ENCODE results near the gene MBD3L1.

The MBD3L1 gene

GRCh38 chr19:8832132-8833021 lies at the start of gene MBD3L1, which contains the start of gene ZNF558:
TSS of gene MBD3L1 (plus strand) at chr19:8832377. CDS start at chr19:8842679, 10,302 bp downstream.
TSS of gene ZNF558 (minus strand) at chr19:8832304. CDS start at chr19:8822659, 9,645 bp downstream.
- DNase-seq = peak; percentile 99

DNA sequence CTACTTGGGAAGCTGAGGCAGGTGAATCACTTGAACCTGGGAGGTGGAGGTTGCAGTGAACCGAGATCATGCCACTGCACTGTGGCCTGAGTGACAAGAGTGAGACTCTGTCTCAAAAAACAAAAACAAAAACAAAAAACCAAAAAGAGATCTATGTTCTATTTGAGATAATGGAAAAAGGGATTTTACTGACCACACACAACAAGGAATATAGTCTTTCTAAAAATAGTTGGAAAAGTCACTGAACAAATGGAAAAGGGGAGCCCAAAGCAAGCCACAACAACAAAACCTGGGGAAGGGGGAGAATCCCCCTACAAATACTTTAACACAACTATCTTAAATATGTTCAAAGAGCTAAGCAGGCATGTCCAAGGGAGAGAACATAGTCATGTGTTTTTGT lies 37.4 kb upstream of the MBD3L1 start:
- no peak for DNase-seq

DNA sequence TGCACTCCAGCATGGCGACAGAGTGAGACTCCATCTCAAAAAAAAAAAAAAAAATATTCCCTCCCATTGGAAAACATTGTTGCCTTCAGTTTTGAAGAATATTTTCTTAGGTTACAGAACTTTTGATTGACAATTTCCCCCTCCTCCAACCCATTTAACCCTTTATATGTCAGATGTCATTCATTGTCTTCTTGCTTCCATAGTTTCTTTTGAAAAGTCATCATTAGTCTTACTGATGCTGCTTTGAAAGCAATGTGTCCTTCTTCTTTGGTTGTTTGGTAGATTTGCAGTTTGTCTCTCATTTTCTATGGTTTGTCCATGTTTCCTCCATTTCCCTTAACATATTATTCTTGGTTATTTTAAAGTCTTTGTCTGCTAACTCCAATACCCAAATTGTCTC lies 25.5 kb upstream of the MBD3L1 start:
- no peak for DNase-seq

DNA sequence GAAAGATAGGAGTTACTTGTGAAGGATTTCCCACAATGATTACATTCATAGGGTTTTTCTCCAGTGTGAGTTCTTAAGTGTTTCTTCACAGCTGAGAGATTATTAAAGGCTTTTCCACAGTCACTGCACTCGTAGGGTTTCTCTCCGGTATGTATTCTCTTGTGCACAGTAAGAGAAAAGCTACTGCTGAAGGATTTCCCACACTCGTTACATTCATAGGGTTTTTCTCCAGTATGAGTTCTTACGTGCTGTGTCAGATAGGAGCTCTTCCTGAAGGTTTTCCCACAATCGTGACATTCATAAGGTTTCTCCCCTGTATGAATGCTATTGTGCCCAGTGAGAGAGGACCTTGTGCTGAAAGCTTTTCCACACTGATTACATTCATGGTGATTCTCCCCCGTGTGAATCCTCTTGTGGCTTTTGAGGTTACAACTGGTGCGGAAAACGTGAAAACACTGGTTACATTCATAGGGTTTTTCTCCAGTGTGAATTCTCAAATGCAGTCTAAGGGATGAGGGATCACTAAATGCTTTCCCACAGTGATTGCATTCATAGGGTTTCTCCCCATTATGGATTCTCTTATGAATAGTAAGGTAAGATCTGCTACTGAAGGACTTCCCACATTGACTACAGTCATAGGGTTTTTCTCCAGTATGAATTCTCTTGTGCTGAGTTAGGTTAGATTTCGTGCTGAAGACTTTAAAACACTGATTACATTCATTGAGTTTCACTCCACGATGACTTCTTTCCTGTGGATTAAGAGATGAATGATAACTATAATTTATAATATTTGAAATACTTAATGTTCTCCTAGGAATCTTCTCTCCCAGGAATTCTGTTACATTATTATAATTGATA lies 20.6 kb upstream of the MBD3L1 start:
- DNase-seq = no peak

- no peak for DNase-seq
These were observed 18.0 kb upstream of the MBD3L1 start for GRCh38 chr19:8814176-8814575.

GRCh38 chr19:8815780-8816179 lies 16.4 kb upstream of the MBD3L1 start:
- DNase-seq = no peak

- DNase-seq = no peak
These were observed 11.9 kb upstream of the MBD3L1 start for GRCh38 chr19:8820234-8820633.

DNA sequence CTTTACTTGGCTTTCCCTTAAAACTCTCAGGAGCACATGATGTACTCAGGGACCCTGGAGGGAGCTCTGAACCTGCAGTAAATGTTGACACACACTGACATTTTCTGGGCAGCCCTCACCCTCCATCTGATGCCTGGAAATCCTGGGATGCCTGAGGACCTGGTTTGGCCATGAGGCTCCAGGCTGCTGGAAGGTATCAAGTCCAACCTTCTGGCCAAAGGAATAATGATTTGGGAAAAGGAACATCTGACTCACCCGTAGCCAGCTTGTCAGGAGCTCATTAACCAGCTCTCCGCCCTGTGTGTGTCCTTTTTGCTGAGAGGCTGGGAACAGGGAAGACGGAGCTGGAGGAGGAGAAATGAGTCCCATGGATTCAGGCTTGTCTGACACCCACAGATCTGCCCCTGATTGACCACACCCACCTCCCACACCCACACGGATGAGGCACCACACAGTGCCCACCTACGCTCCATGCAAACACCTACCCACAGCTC lies 10.4 kb upstream of the MBD3L1 start:
- no peak for DNase-seq

DNA sequence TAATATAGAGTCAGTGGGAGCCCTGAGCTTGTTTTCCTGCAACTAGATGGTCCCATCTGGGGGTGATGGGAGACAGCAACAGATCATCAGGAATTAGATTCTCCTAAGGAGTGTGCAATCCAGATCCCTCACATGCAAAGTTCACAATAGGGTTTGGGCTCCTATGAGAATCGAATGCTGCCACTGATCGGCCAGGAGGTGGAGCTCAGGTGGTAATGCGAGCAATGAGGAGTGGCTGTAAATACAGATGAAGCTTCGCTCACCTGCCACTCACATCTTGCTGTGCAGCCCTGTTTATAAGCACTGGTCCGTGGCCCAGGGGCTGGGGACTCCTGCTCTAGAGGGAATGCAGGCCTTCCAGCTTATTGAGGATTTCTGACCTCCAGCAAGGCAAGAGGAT lies 5.8 kb upstream of the MBD3L1 start:
- DNase-seq = peak; percentile 20

DNA sequence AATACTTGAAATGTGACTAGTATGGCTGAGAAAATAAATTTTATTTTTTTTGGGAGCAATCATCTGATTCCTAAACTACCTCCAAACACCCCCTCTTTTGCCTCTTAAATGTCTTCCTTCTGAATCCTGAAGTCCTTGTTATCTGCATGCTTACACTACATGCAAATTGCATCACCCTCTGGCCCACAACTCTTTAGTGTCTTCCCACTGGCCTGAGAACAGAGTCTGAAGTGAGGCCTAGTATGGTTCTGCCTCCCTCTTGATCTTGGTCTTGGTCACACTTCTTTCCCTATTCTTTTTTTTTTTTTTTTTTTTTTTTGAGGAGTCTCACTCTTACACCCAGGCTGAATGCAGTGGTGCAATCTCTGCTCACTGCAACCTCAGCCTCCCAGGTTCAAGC lies 4.9 kb upstream of the MBD3L1 start:
- DNase-seq = no peak

DNA sequence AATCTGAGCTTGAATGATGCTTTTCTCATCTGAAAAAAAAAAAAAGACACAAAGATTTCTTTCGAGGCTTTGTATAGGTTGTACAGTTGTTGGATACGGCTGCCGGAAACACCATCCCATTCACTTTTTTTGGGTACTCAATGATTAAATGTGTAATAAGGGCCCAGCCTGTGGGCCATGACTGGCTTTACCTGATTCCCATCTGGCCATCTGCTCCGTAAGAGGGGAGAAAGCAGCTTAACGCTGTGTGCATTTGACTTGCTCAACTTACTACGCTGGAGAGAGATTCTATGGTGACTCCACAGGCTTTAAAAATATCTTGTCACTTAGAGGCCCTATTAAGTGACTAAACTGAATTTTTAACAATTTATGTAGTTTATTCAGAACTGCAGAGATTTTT lies 804 bp upstream of the MBD3L1 start:
- no peak for DNase-seq

DNA sequence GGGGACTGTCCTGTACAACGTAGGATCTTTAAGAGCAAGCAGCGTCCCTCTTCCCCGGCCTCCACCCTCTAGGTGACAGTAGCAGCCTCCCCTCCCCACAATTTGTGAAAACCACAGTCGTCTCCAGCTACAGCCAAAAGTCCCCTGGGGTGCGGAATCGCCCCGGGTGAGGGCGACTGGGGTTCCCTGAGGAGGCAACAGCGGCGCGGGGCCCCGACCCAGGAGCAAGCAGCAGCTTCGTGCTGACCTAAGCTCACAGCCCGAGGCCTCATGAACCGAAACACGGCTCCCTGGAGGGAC lies 395 bp upstream of the MBD3L1 start:
- DNase-seq = no peak

DNA sequence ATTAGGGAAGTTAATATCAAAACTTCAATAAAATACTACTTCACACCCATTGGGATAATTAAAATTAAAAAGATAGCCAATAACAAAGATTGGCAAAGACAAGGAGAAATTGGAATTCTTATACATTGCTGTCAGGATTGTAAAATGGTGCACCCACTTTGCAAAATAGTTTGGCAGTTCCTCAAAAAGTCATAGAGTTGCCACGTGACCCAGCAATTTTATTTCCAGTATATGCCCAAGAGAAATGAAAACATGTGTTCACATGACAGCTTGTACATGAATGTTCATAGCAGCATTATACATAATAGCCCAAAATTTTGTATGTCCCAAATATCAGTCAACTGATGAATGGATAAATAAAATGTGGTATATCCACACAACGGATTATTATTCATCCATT lies 3.3 kb downstream of the MBD3L1 start:
- no peak for DNase-seq

- no peak for DNase-seq
These were observed 3.7 kb downstream of the MBD3L1 start for GRCh38 chr19:8835877-8836276.

GRCh38 chr19:8840708-8841107 lies 8.5 kb downstream of the MBD3L1 start:
- no peak for DNase-seq

- DNase-seq = no peak
These were observed 14.6 kb downstream of the MBD3L1 start for GRCh38 chr19:8846819-8847218.

GRCh38 chr19:8849232-8849631 lies 17.1 kb downstream of the MBD3L1 start:
- no peak for DNase-seq

GRCh38 chr19:8850488-8850887 lies 18.3 kb downstream of the MBD3L1 start:
- DNase-seq = no peak

DNA sequence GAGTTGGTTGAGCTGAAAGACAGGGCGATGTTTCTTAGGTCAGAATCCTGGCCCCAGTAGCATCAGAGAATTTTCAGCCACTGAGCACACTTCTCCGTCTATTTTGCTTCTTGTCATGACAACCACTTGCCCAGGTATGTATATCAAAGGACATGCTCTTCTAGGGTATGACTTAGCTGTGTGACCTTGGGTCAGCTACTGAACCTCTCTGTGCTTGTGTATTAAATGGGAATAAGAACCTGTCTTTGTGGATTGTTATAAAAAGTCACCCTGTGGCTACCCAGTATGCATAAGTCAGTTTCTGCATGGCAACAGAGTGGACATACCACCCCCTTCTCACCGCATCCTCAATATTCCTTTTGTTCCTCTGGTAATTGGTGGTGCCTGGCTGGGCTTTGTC lies 26.1 kb downstream of the MBD3L1 start:
- no peak for DNase-seq

DNA sequence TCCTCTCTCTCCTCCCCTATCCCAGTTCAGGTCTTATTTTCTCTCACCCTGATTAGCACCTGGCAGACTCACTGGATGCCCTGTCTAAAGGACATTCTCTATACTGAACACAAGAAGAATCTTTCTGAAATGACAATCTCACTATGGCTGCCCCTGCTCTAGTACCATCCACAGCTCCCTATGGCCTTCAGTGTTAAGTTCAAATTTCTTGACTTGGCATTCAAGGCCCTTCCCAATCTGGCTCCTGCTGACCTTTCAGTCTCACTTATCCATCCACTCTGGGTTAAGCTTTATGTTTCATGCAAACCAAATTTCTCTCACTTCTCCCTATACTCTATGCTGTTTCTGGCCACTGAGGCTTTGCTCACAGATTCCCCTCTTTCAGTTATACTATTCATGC lies 34.2 kb downstream of the MBD3L1 start:
- DNase-seq = no peak

GRCh38 chr19:8877854-8878705 lies 45.9 kb downstream of the MBD3L1 start:
- peak; percentile 1 for DNase-seq

DNA sequence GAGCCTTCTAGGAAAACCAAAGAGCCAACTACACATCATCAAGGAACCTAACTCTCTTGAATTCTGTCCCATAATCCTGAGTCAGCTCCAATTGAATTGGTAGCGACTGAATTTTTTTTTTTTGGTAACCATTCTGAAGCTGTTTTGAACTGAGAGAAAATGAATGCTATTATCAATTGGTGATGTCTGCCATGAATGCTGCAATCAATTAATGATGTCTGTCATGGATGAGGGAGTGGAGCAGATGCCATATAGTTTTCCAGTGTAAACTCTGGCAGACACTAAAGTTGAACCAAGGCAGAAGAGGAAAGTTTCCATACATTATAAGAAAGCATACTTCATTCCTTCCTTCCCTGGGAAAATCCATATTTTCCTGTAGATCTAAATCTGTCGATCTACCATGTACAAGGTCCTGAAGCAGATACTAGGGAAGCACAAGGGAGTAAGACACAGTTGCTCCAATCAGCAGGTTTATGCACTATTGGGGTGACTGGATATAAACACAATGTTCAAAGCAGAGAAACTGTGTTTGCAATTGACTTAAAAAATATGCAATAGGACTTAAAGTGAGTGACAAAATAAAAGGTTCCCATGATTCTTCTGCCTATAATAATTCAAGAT lies 48.8 kb downstream of the MBD3L1 start:
- no peak for DNase-seq
